Right ventricle myocardium superior (tissue), 1 donor: Measurements from ENCODE around the gene TRIM68. TPM values are rescaled to one million over a fixed set of nuclear protein-coding genes. Genes with fewer than 3 reads are reported as not detected.

Experiments
- ATAC-seq: fragments of 200-7000 bp; cut with Tn5 transposase; one replicate; pipeline ENCODE4 v1.9.1; 2020; ENCODE audit warnings: mild to moderate bottlenecking; ENCODE audit not compliant: poor library complexity
- DNase-seq: peaks from one replicate; pipeline ENCODE4 v3.0.0-alpha.2; 2020
- intact Hi-C: fragments of 100-400 bp; cut with DNase I; formaldehyde crosslinking; loops from one replicate; pipeline ENCODE4 v1.11.2; 2022
- total RNA-seq: library from RNA; stranded (reverse); fragmentation: NEBNext Ultra II Directional; extraction: Animal tissue kit (Norgen Biotek cat#: 25700); gene quantifications from one replicate; pipeline ENCODE4 v1.2.1, GENCODE V29; 2021
- donor health status: DM: no; HTN: yes; CAD: no; lungs with severe emphysema.

Gene TRIM68
- total RNA-seq, 1 donor from 2014 or later = 11.0 TPM

- DNase-seq (no peak), ATAC-seq (no peak)
- intact Hi-C loops = no loop called here
Measured at GRCh38 chr11:4611986-4612385, 4.0 kb upstream of the TRIM68 start.

DNA sequence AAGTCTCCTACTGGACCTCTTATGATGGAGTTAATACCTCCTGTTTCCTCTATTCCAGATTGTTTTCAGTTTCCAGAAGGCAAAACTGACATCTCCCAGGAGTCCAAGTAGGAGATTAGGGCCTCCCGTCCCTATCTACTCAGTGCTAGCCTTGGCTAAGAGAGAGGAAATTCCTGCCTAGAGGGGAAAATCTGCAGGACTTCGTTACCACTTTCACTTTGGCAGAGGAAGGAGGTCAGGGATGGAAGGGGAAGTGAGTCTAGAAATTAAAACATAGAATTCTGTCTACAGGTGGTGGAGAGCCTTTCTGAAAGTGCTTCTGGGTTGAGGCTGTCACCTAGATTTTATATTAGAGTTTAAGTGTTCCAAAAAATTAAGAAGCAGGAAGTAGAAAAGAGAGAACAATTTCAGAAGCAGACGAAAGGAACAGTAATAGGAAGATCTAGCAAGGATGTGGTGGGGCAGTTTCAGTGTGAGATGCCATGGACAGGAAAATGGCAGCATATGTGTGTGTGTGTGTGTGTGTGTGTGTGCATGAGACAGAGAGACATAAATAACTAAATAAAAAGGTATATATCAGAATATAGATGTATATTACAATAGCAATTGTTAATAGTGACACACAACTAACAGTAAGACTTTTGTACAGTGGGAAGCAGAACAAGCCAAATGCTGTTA is 2.4 kb upstream of the TRIM68 start:
- ATAC-seq (no peak), DNase-seq (no peak)
- intact Hi-C loops = no loop called here

DNA sequence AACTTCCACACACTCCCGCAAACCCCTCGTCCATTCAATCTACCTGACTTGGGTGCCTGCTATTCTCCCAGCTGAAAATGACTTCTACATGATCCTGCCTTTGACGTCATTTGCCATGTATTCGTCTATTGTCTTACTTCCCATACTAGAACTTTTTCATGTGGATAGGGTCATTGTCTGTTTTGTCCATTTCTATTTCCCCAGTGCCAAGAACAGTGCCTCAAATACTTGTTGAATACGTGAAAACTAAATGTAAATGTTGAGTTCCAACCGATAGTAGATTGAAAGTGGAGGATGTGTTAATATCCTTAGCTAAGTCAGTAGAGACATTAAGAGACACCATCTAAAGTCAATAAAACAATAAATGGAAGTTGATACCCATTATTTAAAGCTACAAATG is 935 bp downstream of the TRIM68 start:
- intact Hi-C loops = no loop called here
- DNase-seq (no peak), ATAC-seq (no peak)

DNA sequence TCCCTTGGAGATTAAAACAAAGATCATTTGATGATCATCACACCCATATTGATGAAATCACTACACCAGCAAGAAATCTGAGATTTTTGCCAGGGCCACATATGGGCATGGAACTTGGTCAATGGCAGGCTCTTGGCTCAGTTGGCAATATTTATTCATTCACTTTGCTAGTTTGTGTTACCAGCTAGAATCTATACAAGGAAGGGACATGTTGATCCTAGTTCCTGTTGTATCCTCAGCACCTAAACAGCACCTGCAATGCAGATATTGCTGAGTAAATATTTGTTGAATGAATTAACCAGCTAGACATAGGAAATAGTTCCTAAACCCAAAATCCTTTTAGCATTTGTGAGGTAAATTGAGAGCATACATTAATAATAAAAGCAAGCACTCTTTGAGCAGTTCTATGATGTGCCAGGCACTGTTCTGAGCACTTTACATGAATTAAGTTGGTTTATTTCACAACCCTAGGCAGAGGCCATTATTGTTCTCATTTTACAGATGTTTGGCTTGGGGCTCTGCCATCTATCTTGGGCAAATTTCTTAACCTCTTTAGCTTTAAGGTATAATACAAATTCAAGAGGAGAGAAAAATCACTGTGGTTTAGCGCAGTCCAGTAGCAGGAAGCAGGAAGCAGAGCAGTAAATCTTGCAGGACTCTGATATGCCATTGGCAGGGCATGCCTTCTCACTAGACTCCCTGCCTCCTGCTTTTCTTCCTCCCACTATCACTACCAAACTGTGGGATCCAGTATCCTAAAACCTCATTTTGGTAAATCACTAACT is 1.6 kb downstream of the TRIM68 start:
- ATAC-seq (no peak), DNase-seq (no peak)
- intact Hi-C loops = no loop called here

GRCh38 chr11:4605057-4605456 is 3.0 kb downstream of the TRIM68 start:
- intact Hi-C loops = no loop called here
- no peak for ATAC-seq
- no peak for DNase-seq

GRCh38 chr11:4593739-4594138 is 14.3 kb downstream of the TRIM68 start, which contains the start of gene OR52I1:
OR52I1 (plus strand) TSS chr11:4594039; CDS start chr11:4594039, 0 bp downstream.
- no peak for DNase-seq
- intact Hi-C loops = no loop called here
- ATAC-seq = no peak

GRCh38 chr11:4589017-4589416 is 19.0 kb downstream of the TRIM68 start:
- DNase-seq = no peak
- ATAC-seq = no peak
- intact Hi-C loops = no loop called here

DNA sequence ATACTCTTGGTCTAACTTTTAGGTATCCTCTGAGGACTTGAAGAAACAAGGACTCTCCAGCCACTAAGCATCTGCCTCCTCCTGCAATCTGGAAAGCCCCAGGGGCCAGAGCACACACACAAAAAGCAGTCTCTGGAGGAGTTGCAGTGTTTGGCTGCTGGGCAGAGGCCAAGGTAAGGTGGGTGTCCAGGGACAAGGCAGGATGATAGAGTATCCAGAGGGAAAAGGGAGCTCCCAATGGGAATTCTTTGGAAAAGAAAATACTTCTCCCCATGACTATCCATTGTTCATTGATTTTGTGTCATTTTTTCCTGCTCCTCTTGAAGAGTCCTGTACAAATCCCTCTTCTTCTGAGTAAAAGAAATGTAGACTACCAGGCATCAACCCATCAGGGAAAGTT is 26.6 kb downstream of the TRIM68 start, which contains the start of gene OR52I2:
Gene OR52I2, plus strand, starts transcription at position 301 of the 400 bp plus-strand sequence.
- no peak for DNase-seq
- intact Hi-C loops = no loop called here

DNA sequence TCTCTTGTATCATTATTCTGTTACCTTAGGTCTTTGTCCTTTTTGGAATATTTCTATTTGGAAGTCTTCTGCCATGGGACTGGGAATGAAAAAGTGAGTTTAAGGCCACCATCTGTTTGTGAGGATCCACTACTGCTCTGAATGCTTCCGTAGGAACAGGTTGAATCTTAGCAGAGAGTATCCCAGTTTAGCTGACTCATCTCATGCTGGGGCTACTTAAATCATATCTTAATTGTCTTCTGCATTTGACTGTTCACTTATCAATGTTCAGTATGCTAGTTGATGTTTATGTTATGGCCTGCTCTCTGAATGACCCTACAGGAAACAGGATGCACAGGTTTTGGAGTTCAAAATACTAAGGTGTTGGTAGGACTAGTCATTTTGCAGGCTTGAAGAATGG is 27.9 kb downstream of the TRIM68 start:
- ATAC-seq = no peak

More for the DNA sequence above, 26.6 kb downstream of the TRIM68 start, which contains the start of gene OR52I2:
- ATAC-seq = no peak

GRCh38 chr11:4578624-4579023 is 29.4 kb downstream of the TRIM68 start:
- intact Hi-C loops = no loop called here
- ATAC-seq = no peak
- no peak for DNase-seq

More for the DNA sequence above, 27.9 kb downstream of the TRIM68 start:
- DNase-seq = no peak
- intact Hi-C loops = no loop called here

DNA sequence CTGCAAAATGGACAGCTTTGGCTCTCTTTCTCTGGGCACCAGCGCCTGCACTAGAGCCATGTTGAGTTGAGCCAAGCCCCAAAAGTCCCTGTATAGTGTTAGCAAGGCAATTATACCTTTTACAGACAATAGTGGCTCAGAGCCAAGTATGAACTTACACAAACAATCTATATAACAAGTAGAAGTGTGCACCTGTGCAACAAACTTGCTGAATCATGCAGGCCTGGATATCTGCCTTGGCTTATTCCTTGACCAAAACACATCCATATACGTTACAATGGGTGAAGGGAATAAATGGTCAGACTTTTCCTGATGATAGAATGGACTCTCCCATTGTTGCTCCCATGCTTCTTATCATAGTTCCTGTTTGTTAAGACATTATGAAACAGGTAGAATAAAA is 30.3 kb downstream of the TRIM68 start:
- DNase-seq (no peak), ATAC-seq (no peak)
- intact Hi-C loops = no loop called here

GRCh38 chr11:4576880-4577279 is 31.2 kb downstream of the TRIM68 start:
- ATAC-seq = no peak
- intact Hi-C loops = no loop called here
- DNase-seq = no peak

DNA sequence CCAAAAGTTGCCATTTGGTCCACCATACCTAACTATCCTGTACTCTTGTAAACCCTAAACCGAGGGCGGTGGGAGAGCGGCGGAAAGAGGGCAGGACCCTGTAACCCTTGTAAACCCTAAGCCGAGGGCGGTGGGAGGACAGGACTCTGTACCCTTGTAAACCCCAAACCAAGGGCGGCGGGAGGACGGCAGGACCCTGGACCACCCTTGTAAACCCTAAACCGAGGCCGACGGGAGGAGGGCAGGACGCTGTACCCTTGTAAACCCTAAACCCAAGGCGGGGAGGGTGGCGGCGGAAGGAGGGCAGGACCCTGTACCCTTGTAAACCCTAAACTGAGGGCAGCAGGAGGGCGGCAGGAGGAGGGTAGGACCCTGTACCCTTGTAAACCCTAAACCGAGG is 39.0 kb downstream of the TRIM68 start:
- DNase-seq = no peak
- no peak for ATAC-seq
- intact Hi-C loops = no loop called here

DNA sequence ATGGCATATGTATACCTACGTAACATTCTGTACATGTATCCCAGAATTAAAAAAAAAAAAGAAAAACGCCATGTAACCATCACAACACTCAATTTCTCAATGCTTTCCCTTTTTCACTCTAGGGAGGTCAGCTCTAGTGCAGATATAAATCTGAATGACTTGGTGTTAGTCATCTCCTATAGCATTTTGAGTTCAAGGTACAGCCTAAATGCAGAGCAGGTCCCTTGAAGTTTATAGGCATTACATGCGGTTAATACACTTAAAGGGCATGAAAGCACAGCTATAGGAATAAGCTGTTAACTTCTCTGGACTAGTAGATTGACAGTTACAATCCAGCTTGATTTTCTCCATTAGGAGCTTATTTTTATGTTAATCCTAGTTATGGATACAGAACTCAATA is 42.7 kb downstream of the TRIM68 start:
- intact Hi-C loops = no loop called here
- ATAC-seq (no peak), DNase-seq (no peak)

GRCh38 chr11:4560467-4560866 is 47.6 kb downstream of the TRIM68 start:
- intact Hi-C loops = no loop called here
- ATAC-seq (no peak), DNase-seq (no peak)

DNA sequence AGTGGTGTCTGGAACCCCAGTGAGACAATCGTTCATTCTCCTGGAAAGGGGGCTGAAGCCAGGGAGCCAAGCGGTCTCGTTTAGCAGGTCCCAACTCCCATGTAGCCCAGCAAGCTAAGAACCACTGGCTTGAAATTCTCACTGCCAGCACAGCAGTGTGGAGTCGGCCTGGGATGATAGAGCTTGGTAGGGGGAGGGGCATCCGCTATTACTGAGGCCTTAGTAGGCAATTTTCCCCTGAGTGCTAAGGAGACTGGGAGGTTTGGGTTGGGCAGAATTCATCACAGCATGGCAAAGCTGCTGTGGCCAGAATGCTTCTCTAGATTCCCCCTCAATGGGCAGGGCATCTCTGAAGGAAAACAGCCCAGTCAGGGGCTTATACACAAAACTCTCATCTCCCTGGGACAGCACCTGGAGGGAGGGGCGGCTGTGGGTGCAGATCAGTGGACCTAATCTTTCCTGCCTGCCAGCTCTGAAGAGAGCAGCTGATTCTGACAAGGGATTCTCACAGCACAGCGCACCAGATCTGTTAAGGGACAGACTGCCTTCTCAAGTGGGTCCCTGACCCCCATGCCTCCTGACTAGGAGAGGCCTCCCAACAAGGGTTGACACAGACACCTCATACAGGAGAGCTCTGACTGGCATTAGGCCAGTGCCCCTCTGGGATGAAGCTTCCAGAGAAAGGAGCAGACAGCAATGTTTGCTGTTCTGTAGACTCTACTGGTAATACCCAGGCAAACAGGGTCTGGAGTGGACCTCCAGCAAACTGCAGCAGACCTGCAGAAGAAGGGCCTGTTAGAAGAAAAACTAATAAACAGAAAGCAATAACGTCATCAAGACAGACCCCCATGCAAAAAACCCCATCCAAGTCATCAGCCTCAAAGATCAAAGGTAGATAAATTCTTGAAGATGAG is 48.2 kb downstream of the TRIM68 start:
- no peak for DNase-seq
- intact Hi-C loops = no loop called here
- ATAC-seq = no peak

- DNase-seq = no peak
- ATAC-seq = no peak
- intact Hi-C loops = no loop called here
Measured at GRCh38 chr11:4551346-4551979, 56.6 kb downstream of the TRIM68 start.
